NCI-H345 (cell line): Measurements from ENCODE around the gene WAC.
A peak's percentile ranks its signal among the peaks of the same experiment; 100 is the strongest.

Source experiments
- DNase-seq: peaks from one replicate; lab custom pipeline; 2025; lab: John Stamatoyannopoulos, UW

Gene WAC

GRCh38 chr10:28530751-28531150 is 2.2 kb upstream of the WAC start:
- no peak for DNase-seq

DNA sequence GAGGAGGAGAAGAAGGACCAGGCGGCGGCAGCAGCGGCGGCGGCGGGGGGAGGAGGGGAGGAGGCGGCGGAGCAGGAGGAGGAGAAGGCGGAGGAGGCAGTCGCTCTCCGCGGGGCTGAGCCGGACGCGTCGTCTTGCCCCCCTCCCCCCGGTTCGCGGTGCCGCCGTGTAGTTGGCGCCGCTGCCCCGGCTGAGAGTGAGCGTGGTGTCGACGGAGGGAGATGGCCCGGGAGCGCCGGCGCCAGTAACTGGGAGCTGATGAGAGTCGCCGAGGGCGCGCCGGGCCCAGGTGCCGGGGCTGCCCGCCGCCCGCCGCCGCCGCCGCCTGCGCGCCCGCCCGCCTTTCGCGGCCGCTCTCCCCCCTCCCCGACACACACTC is 257 bp downstream of the WAC start:
- no peak for DNase-seq

DNA sequence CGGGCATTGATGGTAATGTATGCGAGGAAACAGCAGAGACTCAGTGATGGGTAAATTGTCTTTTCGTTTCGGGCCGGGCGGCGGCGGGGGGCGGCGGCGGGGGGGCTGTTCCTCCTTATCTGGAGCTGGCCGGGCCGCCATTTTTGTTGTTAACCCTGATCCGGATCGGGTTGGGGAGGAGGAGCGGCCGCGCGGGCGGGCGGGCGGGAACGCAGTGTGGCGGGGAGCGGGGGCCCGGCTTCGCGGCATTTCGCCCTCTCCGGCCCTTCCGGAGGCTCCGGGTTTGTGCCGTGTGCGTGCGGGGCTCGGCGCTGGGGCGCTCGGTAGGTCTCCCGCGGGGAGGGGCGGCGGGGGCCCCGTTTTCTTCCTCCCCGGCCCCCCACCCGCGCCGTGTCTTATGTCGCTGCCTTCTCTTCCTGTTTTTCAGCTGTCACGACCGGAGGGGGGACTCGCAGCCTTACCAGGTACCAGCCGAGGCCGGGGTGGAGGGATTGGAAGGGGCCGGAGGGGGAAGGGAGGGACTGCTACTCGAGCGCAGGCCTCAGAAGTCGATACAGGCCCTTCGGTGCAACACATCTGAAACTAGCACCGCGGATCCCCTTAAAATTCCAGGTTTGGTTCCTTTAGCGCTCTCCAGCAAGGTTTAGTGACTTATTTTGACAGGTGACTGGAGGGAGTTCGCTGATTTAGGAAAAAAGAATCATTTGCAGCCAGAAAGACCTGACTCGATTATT is 820 bp downstream of the WAC start:
- peak; percentile 47 for DNase-seq

DNA sequence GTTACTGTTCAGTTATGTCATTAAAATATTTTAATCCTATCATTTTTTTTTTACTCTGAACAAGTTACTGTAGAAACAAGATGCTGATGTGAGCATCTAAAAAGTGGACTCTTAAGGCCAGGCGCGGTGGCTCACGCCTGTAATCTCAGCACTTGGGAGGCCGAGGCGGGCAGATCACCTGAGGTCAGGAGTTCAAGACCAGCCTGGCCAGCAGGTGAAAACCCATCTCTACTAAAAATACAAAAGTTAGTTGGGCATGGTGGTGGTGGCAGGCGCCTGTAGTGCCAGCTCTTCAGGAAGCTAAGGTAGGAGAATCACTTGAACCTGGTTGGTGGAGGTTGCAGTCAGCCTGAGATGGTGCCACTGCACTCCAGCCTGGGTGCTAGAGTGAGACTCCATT is 2.9 kb downstream of the WAC start:
- no peak for DNase-seq

DNA sequence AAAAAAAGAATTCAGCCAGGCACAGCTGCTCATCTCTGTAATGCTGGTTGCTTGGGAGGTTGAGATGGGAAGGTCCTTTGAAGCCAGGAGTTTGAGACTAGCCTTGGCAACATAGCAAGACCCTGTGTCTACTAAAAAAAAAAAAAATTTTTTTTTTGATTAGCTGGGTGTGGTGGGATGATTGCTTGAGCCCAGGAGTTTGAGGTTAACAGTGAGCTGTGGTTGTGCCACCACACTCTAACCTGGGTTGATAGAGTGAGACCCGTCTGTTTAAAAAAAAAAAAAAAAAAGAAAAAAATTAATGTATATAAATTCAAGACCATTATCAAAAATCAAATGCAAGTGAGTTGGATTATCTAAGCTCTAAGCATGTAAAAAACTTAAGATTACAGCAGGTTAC is 5.7 kb downstream of the WAC start:
- no peak for DNase-seq

GRCh38 chr10:28540145-28540544 is 7.2 kb downstream of the WAC start:
- no peak for DNase-seq

DNA sequence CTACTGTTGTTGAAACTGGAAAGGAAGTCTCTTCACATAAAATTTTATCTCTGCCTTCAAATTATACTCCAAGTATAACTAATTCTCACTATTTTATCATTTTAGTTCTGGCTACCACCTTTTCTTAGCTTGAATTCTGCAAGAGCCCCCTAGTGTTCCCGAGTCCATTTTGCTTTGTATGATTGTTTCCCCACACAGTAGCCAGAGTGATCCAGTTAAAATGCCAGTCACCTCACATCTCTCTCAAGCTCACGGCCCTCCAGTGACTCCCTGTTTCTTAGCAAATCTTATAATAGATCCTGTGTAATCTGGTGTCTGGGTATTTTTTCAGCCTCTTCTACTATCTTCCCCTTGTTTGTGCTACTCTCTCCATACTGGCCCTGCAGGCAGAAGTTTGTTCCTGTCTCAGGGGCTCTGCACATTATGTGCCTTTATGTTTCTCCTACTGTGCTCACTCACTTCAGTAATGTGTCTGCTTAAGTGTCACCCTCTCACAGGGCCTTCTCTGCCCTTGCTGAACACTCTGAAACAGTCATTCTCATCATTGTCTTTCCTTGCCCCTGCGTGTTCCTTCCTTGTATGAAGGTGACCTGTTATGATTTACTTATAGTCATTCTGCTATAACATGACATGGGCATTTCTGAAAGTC is 8.9 kb downstream of the WAC start:
- DNase-seq, result no peak

DNA sequence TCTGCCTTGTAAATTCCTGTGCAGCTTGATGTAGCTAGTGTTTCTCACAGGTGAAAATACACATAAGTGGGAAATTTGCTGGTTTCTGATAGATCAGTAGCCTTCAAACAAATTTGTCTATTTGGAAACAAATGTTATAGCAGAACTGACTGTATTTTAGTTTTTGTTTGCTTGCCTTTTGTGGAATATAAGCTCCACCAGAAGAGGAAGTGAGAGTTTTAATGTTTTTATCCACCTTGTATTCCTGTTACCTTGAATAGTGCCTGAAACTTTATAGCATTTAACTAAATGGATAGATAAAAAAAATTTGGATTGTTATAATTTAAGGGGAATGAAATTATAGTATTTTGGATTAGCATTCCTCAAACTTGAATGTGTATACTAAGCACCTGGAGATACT is 9.8 kb downstream of the WAC start:
- no peak for DNase-seq

DNA sequence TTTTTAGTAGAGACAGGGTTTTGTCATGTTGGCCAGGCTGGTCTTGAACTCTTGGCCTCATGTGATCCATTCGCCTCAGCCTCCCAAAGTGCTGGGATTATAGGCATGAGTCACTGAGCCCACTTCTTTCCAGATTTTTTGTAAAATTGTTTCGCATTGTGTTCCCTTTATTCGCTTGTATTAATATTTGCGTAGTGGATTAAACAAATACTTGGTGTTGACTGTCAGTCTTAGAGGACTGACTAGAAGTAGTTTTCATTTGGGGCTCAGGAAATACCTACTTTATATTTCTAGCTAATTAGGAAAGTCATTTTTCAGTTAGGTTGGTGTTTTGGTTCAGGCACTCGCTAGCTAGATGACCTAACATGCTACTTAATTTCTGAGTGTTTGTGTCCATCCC is 11.1 kb downstream of the WAC start:
- no peak for DNase-seq

DNA sequence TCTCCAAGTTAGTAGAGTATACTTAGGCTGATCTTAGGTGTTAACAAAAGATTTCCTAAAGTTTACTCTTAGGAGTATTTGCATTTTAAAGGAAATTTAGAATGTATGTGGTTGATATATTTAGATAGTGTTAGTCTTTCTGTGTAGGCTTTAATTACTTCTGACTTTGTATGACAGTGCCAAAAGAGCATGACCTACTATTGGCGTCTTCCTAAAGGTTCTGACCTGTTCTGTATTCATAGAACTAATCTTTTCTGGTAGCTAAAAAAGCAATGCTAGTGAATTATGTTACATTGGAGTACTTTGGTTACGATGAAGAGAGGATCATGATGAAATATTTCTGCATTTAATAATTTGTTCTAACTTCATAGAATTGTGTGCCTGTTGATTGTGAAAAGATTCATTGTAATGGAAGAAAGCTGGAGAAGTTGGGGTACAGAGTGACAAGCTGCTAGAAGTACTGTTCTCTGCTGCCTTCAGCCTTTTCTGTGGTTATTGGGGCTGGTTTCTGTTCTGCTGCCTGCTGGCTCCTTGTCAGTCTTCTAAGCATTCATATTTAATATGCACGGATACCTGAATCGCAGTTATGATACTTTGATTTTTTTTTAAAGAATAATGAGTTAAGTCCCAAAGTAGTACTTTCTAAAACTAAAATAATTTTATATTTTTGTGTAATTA is 13.2 kb downstream of the WAC start:
- no peak for DNase-seq

GRCh38 chr10:28548781-28549498 is 16.0 kb downstream of the WAC start:
- DNase-seq, result no peak

- no peak for DNase-seq
Observed at GRCh38 chr10:28551086-28551485, 18.2 kb downstream of the WAC start.

- no peak for DNase-seq
Observed at GRCh38 chr10:28552775-28553174, 19.9 kb downstream of the WAC start.

DNA sequence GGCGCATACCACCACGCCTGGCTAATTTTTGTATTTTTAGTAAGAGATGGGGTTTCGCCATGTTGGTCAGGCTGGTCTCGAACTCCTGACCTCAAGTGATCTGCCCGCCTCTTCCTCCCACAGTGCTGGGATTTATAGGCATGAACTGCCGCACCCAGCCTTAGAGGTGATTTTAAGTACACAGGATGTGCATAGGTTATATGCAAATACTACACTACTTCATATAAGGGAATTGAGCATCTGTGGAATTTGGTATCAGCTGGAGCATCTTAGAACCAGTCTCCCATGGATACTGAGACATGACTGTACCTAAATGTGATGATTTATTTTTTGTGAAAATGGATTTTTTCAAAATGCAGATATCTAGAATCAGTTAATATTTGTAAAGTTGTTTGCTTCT is 21.1 kb downstream of the WAC start:
- DNase-seq, result no peak

- DNase-seq, result no peak
Observed at GRCh38 chr10:28554952-28555351, 22.0 kb downstream of the WAC start.

DNA sequence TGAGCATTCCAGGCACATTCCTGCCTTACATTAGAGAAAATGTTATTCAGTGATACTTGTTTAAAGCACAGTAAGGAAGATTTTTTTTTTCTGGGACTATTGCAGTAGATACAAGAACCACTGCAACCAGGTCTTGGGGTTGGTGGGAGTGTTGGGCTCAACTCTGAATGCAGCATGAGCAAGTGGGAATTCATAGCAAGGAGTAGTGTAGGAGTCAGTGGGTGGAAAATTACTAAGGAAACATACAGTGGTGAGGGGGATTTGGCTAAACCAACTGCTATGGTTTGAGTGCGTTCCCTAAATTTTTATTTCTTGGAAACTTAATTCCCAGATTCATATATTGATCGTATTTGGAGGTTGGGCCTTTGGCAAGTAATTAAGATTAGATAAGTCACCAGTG is 22.4 kb downstream of the WAC start:
- DNase-seq, result no peak

DNA sequence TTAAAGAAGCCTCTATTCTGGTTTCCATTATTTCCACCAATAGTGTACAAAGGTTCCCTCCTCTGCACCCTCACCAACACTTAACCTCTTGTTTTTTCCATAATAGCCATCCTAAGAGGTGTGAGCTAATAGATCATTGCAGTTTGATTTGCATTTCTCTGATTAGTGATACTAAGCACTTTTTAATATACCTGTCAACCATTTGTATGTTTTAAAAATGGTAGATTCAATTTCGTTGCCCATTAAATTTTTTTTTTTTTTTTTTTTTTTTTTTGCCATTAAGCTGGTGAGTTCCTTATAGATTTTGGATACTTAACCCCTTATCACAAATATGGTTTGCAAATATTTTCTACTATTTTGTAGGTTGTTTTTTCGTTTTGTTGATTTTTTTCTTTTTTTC is 23.2 kb downstream of the WAC start:
- no peak for DNase-seq

GRCh38 chr10:28558186-28558585 is 25.3 kb downstream of the WAC start:
- no peak for DNase-seq

GRCh38 chr10:28558923-28559508 is 26.1 kb downstream of the WAC start:
- DNase-seq, result no peak

DNA sequence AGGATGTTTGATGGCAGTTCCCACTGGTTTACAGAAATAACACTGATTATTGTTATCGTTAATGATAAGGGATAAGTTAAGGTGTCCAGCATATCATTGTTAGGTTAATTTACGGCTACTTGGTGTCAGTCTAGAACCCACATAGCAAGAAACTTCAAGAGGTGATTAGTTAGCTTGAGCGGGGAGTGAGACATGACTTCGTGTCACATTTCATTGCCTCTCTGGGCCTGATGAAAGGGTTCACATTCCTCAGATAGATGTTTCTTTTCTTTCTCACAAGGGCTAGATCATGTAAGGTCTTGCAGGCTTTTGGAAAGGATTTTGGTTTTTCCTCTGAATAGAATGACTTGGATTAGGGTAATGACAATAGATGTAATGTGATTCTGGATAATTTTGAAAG is 26.7 kb downstream of the WAC start:
- DNase-seq, result no peak

DNA sequence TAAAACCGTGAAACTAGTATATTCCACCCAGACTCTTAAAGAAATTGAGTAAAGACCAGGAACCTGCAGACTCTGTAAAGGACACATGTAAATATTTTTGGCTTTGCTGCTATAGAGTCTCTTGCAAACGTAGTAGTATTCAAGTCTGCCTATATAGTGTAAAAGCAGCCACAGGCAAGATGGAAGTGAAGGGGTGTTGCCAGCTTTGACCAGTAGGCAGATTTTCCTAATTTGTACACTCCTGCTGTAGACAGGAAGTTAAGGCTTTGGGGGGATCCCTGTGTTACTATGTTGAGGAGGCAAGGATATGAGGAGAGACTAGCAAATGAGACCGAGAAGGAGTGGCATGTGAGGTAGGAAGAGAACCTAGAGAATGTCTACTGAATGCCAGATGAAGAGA is 27.7 kb downstream of the WAC start:
- DNase-seq, result no peak

- DNase-seq, result no peak
Observed at GRCh38 chr10:28561531-28561930, 28.6 kb downstream of the WAC start.
